Right cardiac atrium (tissue), 5 donors: Measurements from ENCODE around the gene TPSAB1. TPM values are rescaled to one million over a fixed set of nuclear protein-coding genes. Genes with fewer than 3 reads are reported as not detected.
"Not testable (repeated sequence)": the region's sequence is repeated elsewhere in the genome, so short reads cannot be mapped to it uniquely, and the experiment has no call there.

Experiments used
- ATAC-seq, 2 donors: fragments of 200-7000 bp; cut with Tn5 transposase; one replicate each; pipeline versions ENCODE4 v1.8.0 to v1.9.1; 2020; ENCODE audit warnings: moderate library complexity in 2 of 2, mild to moderate bottlenecking in 1 of 2
- DNase-seq, 3 donors: peaks; one replicate each; pipeline ENCODE4 v3.0.0-alpha.2; 2020
- H3K27ac ChIP-seq: one replicate; pipeline ENCODE4 v1.5.1; 2013; ENCODE audit warnings: mild to moderate bottlenecking, low read length, control low read depth, moderate library complexity
- H3K27me3 ChIP-seq: one replicate; pipeline ENCODE4 v1.6.1; 2013; ENCODE audit not compliant: control insufficient read depth, insufficient read depth
- H3K4me1 ChIP-seq: one replicate; pipeline ENCODE4 v1.6.1; 2013; ENCODE audit warnings: low read length; ENCODE audit not compliant: control insufficient read depth, insufficient read depth
- H3K4me3 ChIP-seq: one replicate; pipeline ENCODE4 v1.5.1; 2013; ENCODE audit warnings: low read length, control low read depth
- H3K9me3 ChIP-seq: one replicate; pipeline ENCODE4 v1.6.1; 2013; ENCODE audit warnings: low read length; ENCODE audit not compliant: control insufficient read depth
- WGBS: extraction: QIAGEN DNeasy Blood & Tissue Kit; methylation state at CpG from one replicate; pipeline ENCODE4 v1.1.7; 2013; 5-methylcytosine and 5-hydroxymethylcytosine counted together
- intact Hi-C, 4 donors: fragments of 100-400 bp; cut with DNase I; formaldehyde crosslinking; loops; one replicate each; pipeline versions ENCODE4 v1.11.0 to v1.14.0; 2022 to 2023
- long read RNA-seq, 4 donors: library from polyadenylated mRNA; unstranded; transcript quantifications; one replicate each; pipeline ENCODE4 v2.0.0, GENCODE V29; 2020 to 2021
- polyA plus RNA-seq: library from polyadenylated mRNA; stranded (reverse); fragments of 200-250 nt; gene quantifications from one replicate; pipeline ENCODE4 v1.2.3, GENCODE V29; 2013
- total RNA-seq, 4 donors: library from RNA; stranded (reverse); fragmentation: NEBNext Ultra II Directional; extraction: Animal tissue kit (Norgen Biotek cat#: 25700); gene quantifications; one replicate each; pipeline ENCODE4 v1.2.1, GENCODE V29; 2021
- donor health status: healthy with polysubstance abuse.
- donor health status: DM: no; HTN: yes; CAD: no.
- donor health status: DM: no; HTN: no; CAD: no.
- donor health status: DM: no; HTN: yes; CAD: no; lungs with severe emphysema.
- donor health status: DM: yes; HTN: yes; CAD: no.

The TPSAB1 gene
- total RNA-seq (1 to 10 TPM; 1.6 to 8.3 (median 4.7) TPM), polyA plus RNA-seq (1.2 TPM)
- long read RNA-seq, donor 1, partial matches to known transcripts: 0 of 3 reads
- long read RNA-seq, donor 1, other reads (novel, unspliced or antisense): 0 of 3 reads
- long read RNA-seq, donor 2, partial matches to known transcripts: 0 of 2 reads
- long read RNA-seq, donor 2, other reads (novel, unspliced or antisense): 0 of 2 reads
- long read RNA-seq, donor 3: 0 reads
- long read RNA-seq, donor 4, transcript TPSAB1-201 (6 exons, 1,175 nt): major isoform, 5 of 7 reads
- long read RNA-seq, donor 4, partial matches to known transcripts: 1 of 7 reads
- long read RNA-seq, donor 4, other reads (novel, unspliced or antisense): 0 of 7 reads

DNA sequence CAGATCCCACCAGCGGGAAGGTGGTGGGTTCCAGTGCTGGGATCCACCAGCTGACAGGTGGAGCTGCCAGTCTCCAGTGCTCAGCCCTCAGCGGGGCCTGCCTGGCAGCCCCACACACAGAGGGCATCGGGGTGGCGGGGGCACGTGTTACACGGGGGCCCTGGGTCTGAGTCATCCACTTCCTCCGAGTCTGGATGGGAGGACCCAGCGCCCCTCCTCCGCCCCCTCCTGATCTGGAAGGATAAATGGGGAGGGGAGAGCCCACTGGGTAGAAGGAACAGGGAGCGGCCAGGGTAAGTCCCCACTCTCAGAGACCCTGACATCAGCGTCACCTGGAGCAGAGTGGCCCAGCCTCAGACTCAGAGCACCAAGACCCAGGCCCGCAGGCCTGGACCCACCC, at the start of gene TPSAB1:
TPSAB1 (plus strand) TSS at position 270 of the 400 bp plus-strand sequence. CDS start 234 bp downstream, outside the sequence.
- DNase-seq, intact Hi-C loops, H3K9me3 ChIP-seq, H3K4me3 ChIP-seq, H3K27me3 ChIP-seq, H3K4me1 ChIP-seq, H3K27ac ChIP-seq, ATAC-seq: not testable (repeated sequence)
- 64% methylated on average over 8 of the region's 12 CpGs for WGBS

DNA sequence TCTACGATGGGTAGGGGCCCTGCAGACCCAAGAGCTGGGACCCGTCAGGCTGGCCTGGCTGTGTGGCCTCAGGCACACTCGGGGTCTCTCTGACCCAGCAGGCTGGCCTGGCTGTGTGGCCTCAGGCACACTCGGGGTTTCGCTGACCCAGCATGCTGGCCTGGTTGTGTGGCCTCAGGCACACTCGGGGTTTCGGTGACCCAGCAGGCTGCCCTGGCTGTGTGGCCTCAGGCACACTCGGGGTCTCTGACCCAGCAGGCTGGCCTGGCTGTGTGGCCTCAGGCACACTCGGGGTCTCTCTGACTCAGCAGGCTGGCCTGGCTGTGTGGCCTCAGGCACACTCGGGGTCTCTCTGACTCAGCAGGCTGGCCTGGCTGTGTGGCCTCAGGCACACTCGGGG, 49.7 kb upstream of the TPSAB1 start:
- intact Hi-C loops, H3K27me3 ChIP-seq, DNase-seq, H3K4me3 ChIP-seq, H3K27ac ChIP-seq, H3K9me3 ChIP-seq, H3K4me1 ChIP-seq, ATAC-seq: not testable (repeated sequence)
- 87% methylated on average over 11 of the region's 11 CpGs for WGBS

- intact Hi-C loops: loop anchor here in 1 of 4 donors (1.0 kb wide), 1 partner anchor 86 kb away; no protein-coding TSS in a partner anchor
- no peak for ATAC-seq
Observed at GRCh38 chr16:1192384-1193073, 48.0 kb upstream of the TPSAB1 start.

GRCh38 chr16:1193143-1193824, 47.2 kb upstream of the TPSAB1 start:
- H3K27ac ChIP-seq: no peak overlapping the region
- no peak overlapping the region for H3K4me3 ChIP-seq
- intact Hi-C loops: loop anchor here in 1 of 4 donors (1.0 kb wide), 1 partner anchor 87 kb away; no protein-coding TSS in a partner anchor
- ATAC-seq (no peak), DNase-seq (no peak)
- H3K4me1 ChIP-seq: no peaks in the 10 kb centered on the region
- no peaks in the 10 kb centered on the region for H3K27me3 ChIP-seq
- 70% methylated on average over 30 of the region's 30 CpGs for WGBS
- no peaks in the 10 kb centered on the region for H3K9me3 ChIP-seq

More at GRCh38 chr16:1192384-1193073, 48.0 kb upstream of the TPSAB1 start:
- no peak overlapping the region for H3K4me3 ChIP-seq
- no peaks in the 10 kb centered on the region for H3K9me3 ChIP-seq
- 79% methylated on average over 9 of the region's 9 CpGs for WGBS
- no peak overlapping the region for H3K27ac ChIP-seq
- no peaks in the 10 kb centered on the region for H3K27me3 ChIP-seq
- DNase-seq: no peak
- no peaks in the 10 kb centered on the region for H3K4me1 ChIP-seq

DNA sequence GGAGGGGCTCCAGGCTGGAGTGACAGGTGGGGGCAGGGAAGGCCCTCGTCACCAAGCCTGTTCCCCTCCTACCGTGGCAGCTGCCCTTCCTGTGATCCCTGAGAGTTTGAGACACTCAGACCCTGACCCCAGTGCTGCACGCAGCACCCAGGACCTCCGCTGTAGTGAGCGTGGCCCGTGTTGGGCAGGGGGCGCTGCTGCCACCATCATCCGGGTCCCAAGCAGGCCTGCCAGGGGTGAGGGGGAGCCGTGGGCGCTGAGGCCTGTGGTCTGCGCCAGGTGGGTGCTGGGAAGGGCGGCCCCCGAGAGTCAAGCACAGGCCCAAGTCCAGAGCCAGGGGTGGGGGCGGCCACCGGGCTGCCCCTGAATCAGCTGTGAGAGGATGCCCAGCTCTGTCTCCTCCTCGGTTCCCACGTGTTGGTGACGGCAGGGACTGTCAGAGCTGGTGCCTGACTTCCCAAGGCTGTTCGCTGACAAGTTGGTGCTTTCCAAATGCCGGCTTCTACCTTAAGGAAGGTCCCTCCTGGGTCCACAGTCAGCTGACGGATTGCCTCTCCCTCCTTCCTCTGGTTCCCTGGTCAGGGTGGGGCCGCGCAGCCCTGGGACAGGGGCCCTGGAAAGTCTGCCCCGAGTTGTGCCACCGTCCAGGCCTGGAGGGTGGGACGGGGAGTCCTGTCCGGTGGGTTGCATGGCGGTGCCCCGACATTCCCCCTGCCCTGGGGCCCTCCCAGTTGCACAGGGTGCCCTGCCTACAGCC, 46.5 kb upstream of the TPSAB1 start:
- peak in 1 of 2 donors; percentile 14 for ATAC-seq
- H3K4me1 ChIP-seq: no peaks in the 10 kb centered on the region
- intact Hi-C loops: loop anchor here in 2 of 4 donors (1.0 to 2.0 kb wide), 2 partner anchors 85 to 88 kb away; no protein-coding TSS in a partner anchor
- H3K27me3 ChIP-seq: no peaks in the 10 kb centered on the region
- H3K9me3 ChIP-seq: no peaks in the 10 kb centered on the region
- H3K27ac ChIP-seq: no peak overlapping the region
- 67% methylated on average over 29 of the region's 29 CpGs for WGBS
- H3K4me3 ChIP-seq: no peak overlapping the region
- DNase-seq: no peak

- WGBS: 32% methylated on average over 61 of the region's 61 CpGs
- intact Hi-C loops: loop anchor here in 1 of 4 donors (2.0 kb wide), 1 partner anchor 86 kb away; no protein-coding TSS in a partner anchor
- ATAC-seq (peak; percentile 22 to 31), DNase-seq (no peak)
- Histone ChIP-seq H3K27ac (no peak overlapping the region), H3K9me3 (no peaks in the 10 kb centered on the region), H3K4me3 (no peak overlapping the region), H3K27me3 (no peaks in the 10 kb centered on the region), H3K4me1 (no peaks in the 10 kb centered on the region)
Observed at GRCh38 chr16:1194665-1195392, 45.7 kb upstream of the TPSAB1 start.

- 73% methylated on average over 14 of the region's 14 CpGs for WGBS
- no peaks in the 10 kb centered on the region for H3K27me3 ChIP-seq
- DNase-seq (no peak), ATAC-seq (no peak)
- no peaks in the 10 kb centered on the region for H3K4me1 ChIP-seq
- no peak overlapping the region for H3K4me3 ChIP-seq
- intact Hi-C loops: loop anchor here in 1 of 4 donors (2.0 kb wide), 1 partner anchor 87 kb away; no protein-coding TSS in a partner anchor
- H3K27ac ChIP-seq: no peak overlapping the region
- no peaks in the 10 kb centered on the region for H3K9me3 ChIP-seq
Observed at GRCh38 chr16:1195393-1195666, 45.2 kb upstream of the TPSAB1 start.

GRCh38 chr16:1196494-1196893, 44.0 kb upstream of the TPSAB1 start:
- Histone ChIP-seq H3K27me3 (no peaks in the 10 kb centered on the region), H3K27ac (no peak overlapping the region), H3K4me1 (no peaks in the 10 kb centered on the region), H3K4me3 (no peak overlapping the region), H3K9me3 (no peaks in the 10 kb centered on the region)
- no peak for ATAC-seq
- intact Hi-C loops: no loop called here
- WGBS: 67% methylated on average over 11 of the region's 11 CpGs
- no peak for DNase-seq

GRCh38 chr16:1197237-1197866, 43.2 kb upstream of the TPSAB1 start:
- 76% methylated on average over 19 of the region's 19 CpGs for WGBS
- Histone ChIP-seq H3K27ac (no peak overlapping the region), H3K9me3 (no peaks in the 10 kb centered on the region), H3K4me1 (no peaks in the 10 kb centered on the region), H3K4me3 (no peak overlapping the region), H3K27me3 (no peaks in the 10 kb centered on the region)
- intact Hi-C loops: no loop called here
- DNase-seq (no peak), ATAC-seq (no peak)

DNA sequence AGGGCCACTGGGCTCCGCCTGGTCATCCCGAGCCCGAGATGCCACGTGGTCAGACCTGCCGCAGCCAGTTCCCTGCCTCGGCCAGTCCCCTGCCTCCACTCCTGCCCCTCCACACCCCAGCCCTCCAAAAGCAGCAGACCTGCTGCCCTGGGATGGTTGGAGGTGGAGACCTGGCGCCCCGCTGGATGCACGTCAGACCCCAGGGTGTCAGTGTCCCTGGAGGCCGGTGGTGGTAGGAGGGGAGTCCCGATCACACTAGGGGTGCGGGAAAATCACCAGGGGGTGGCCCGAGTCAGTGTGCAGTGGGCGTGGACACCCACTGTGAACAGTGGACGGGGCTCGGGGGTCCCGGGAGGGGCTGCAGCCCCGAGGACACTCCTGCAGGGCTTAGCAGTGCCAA, 42.3 kb upstream of the TPSAB1 start:
- 88% methylated on average over 18 of the region's 18 CpGs for WGBS
- Histone ChIP-seq H3K27ac (no peak overlapping the region), H3K27me3 (no peaks in the 10 kb centered on the region), H3K4me3 (no peak overlapping the region), H3K4me1 (no peaks in the 10 kb centered on the region), H3K9me3 (no peaks in the 10 kb centered on the region)
- no peak for DNase-seq
- no peak for ATAC-seq
- intact Hi-C loops: no loop called here
